ENCODE measurements around the gene SEC16A. TPM values are rescaled to one million over a fixed set of nuclear protein-coding genes. Genes with fewer than 3 reads are reported as not detected.

Gene SEC16A
- total RNA-seq, 1 experiment from 2014 or later: 56.4 TPM

DNA sequence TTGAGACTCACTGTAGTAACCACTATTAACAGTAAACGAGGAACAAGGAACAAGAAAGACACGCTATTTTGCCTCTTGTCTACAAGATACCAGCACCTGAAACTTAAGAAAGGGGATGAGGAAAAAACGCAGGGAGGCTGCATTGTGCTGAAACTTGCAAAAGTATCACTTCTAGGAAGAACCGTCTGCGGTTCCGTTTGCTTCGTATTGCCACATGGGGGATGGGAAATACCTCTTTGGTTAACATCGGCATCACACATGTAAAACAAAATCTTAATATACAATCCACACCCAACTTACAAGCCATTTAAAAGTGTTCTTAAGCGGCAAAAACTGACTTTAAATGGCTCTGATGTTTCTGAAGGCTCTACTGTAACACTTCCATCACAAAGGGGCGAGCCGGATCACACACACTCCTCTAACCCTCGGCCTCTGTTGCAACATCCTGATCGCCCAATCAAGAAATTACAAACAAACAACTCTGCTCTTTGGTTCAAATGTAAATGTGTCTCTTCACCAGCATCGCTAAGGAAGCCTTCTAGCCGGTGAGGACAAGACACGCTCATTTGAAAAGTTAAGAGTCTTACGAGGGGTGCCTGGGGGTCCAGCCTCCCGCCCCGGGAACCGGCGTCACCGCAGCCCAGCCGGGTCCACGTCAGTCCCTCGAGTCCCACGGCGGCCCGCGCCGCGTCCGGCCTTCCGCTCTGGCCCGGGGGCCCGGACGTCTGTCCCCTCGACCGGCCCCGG lies 621 bp downstream of the SEC16A start:
- Histone ChIP-seq H2BK12ac (ENCODE audit: insufficient read length, low read depth, low read length) (no peak overlapping the region), H3K9me3 (ENCODE audit: control insufficient read depth, low read depth, low read length) (no peaks in the 10 kb centered on the region), H4K5ac (ENCODE audit: insufficient read length, low read depth, low read length) (no peak overlapping the region), H2AFZ (ENCODE audit: low read length) (no peak overlapping the region), H4K8ac (replicated peaks; ENCODE audit: insufficient read length, low read depth, low read length) (no peak overlapping the region), H2BK20ac (ENCODE audit: low read depth, low read length, poor library complexity, severe bottlenecking) (peak overlapping the region; percentile 90), H3K79me1 (ENCODE audit: insufficient read depth, low read depth, low read length, poor library complexity, severe bottlenecking) (peaks cover 4% of the 10 kb centered on the region), H3K4me1 (ENCODE audit: insufficient read depth, low read length) (peaks cover 3% of the 10 kb centered on the region; the same call in 1 of the 2 replicates), H3K23me2 (ENCODE audit: insufficient read length, low read depth, low read length, poor library complexity, severe bottlenecking) (peaks cover 11% of the 10 kb centered on the region), H3K27me3 (ENCODE audit: insufficient read depth, low read length) (no peaks in the 10 kb centered on the region), H3K14ac (ENCODE audit: insufficient read depth, low read length) (peak overlapping the region; percentile 86; the same call in 1 of the 2 replicates), H3K79me2 (ENCODE audit: insufficient read depth, low read length) (peaks cover 38% of the 10 kb centered on the region), H3K56ac (ENCODE audit: insufficient read length, low read depth, low read length) (no peak overlapping the region), H3K4ac (ENCODE audit: low read depth, low read length) (no peak overlapping the region; the same call in 1 of the 2 replicates), H3T11ph (ENCODE audit: low read length) (peak overlapping the region; percentile 59), H2BK5ac (ENCODE audit: insufficient read length, low read length) (no peak overlapping the region), H2AK5ac (ENCODE audit: insufficient read length, low read length) (no peak overlapping the region), H3K4me2 (ENCODE audit: insufficient read depth, insufficient read length, low read length) (peak overlapping the region; percentile 94), H2BK15ac (ENCODE audit: low read depth, low read length) (no peak overlapping the region), H3K23ac (ENCODE audit: insufficient read length, low read depth, low read length) (no peak overlapping the region), H3K27ac (ENCODE audit: insufficient read length, low read depth, low read length) (peak overlapping the region; percentile 34), H2BK120ac (ENCODE audit: low read depth, low read length, poor library complexity, severe bottlenecking) (peak overlapping the region; percentile 71), H4K20me1 (ENCODE audit: control insufficient read depth, insufficient read depth, insufficient read length) (peaks cover 2% of the 10 kb centered on the region), H3K18ac (ENCODE audit: insufficient read length, low read depth, low read length) (peak overlapping the region; percentile 86), H4K91ac (ENCODE audit: insufficient read length, low read depth, low read length) (no peak overlapping the region), H3K9ac (ENCODE audit: extremely low read depth, insufficient read length, low read length) (peak overlapping the region; percentile 97)
- peaks cover 8 to 14% of the 10 kb centered on the region in 2 experiments for H3K4me1 Mint-ChIP-seq
- H3K27ac Mint-ChIP-seq: peak overlapping the region; percentile 84 to 98 (median 97); a peak in 6 of 7 replicates
- no peaks in the 10 kb centered on the region for H3K27me3 Mint-ChIP-seq (ENCODE audit: low read depth)
- DNase-seq: no peak
- H3K4me3 Mint-ChIP-seq: peak overlapping the region; percentile 93 to 96
- WGBS (ENCODE audit: extremely low coverage, insufficient read length, low lambda C conversion rate): no CpG with 5 or more reads among the region's 39 CpGs
- H3K9me3 Mint-ChIP-seq: no peaks in the 10 kb centered on the region
- H3K36me3 Mint-ChIP-seq (ENCODE audit: insufficient read depth in 1 of 3, low read depth in 3 of 3): peaks cover 8 to 22% (median 19%) of the 10 kb centered on the region in 3 experiments; a peak in 6 of 7 replicates
- TF ChIP-seq CTCF (conservative IDR thresholded peaks at IDR 0.05): no peak
